Neural cell (in vitro differentiated cells): Measurements from ENCODE around the gene PSD2.

Experiments
- CTCF ChIP-seq: fragments of 450-650 bp; IDR thresholded peaks from 2 replicates; pipeline ENCODE4 v1.5.1; 2014; ENCODE audit warnings: antibody characterized with exemption, mild to moderate bottlenecking, moderate library complexity; ENCODE audit not compliant: poor library complexity, severe bottlenecking
- EP300 ChIP-seq: fragments of 450-650 bp; conservative IDR thresholded peaks from 2 replicates; pipeline ENCODE4 v1.6.1; 2014; ENCODE audit warnings: antibody characterized with exemption, mild to moderate bottlenecking, moderate library complexity; ENCODE audit not compliant: poor library complexity, severe bottlenecking
- EZH2 ChIP-seq: fragments of 200-600, 300-800 bp; shearing (Covaris generic), sonication (generic); IDR thresholded peaks from 2 replicates; pipeline ENCODE4 v1.6.1; 2014; ENCODE audit warnings: antibody characterized with exemption, low read length, borderline replicate concordance, mild to moderate bottlenecking; ENCODE audit not compliant: insufficient read depth, poor library complexity, severe bottlenecking
- MXI1 ChIP-seq: fragments of 450-650 bp; conservative IDR thresholded peaks from 2 replicates; pipeline ENCODE4 v1.6.1; 2014; ENCODE audit warnings: antibody characterized with exemption, mild to moderate bottlenecking; ENCODE audit not compliant: poor library complexity, severe bottlenecking
- POLR2AphosphoS5 ChIP-seq: IDR thresholded peaks from 2 replicates; pipeline ENCODE4 v1.6.1; 2012
- TAF1 ChIP-seq: IDR thresholded peaks from 2 replicates; pipeline ENCODE4 v1.6.1; 2012; ENCODE audit warnings: low read depth

GRCh38 chr5:139872851-139873794 is 77.5 kb downstream of the PSD2 start:
- no peak for TF ChIP-seq CTCF
- no peak for TF ChIP-seq POLR2AphosphoS5
- TF ChIP-seq MXI1: no peak
- TF ChIP-seq EP300: no peak
- no peak for TF ChIP-seq EZH2
- TF ChIP-seq TAF1: no peak
